Endothelial cell (in vitro differentiated cells): ENCODE measurements around the gene FSD1. TPM values are rescaled to one million over a fixed set of nuclear protein-coding genes. Genes with fewer than 3 reads are reported as not detected.

ENCODE experiments used
- DNase-seq: peaks from one replicate; pipeline ENCODE4 v3.0.0; 2021; ENCODE audit warnings: low spot score
- H3K27ac Mint-ChIP-seq: one replicate; pipeline ENCODE4 v1.8.0; 2021; ENCODE audit warnings: mixed read lengths, inconsistent platforms; ENCODE audit not compliant: unreplicated experiment
- H3K27me3 Mint-ChIP-seq: one replicate; pipeline ENCODE4 v1.8.0; 2021; ENCODE audit warnings: mild to moderate bottlenecking, moderate library complexity, mixed read lengths, inconsistent platforms; ENCODE audit not compliant: unreplicated experiment
- H3K36me3 Mint-ChIP-seq: one replicate; pipeline ENCODE4 v1.8.0; 2021; ENCODE audit warnings: mild to moderate bottlenecking, low read depth, mixed read lengths, inconsistent platforms; ENCODE audit not compliant: unreplicated experiment
- H3K4me1 Mint-ChIP-seq: one replicate; pipeline ENCODE4 v1.8.0; 2021; ENCODE audit warnings: mild to moderate bottlenecking, mixed read lengths, inconsistent platforms; ENCODE audit not compliant: unreplicated experiment
- H3K4me3 Mint-ChIP-seq: one replicate; pipeline ENCODE4 v1.8.0; 2021; ENCODE audit warnings: mild to moderate bottlenecking, mixed read lengths, inconsistent platforms; ENCODE audit not compliant: unreplicated experiment
- H3K9me3 Mint-ChIP-seq: one replicate; pipeline ENCODE4 v1.8.0; 2021; ENCODE audit warnings: mixed read lengths, inconsistent platforms; ENCODE audit not compliant: unreplicated experiment
- total RNA-seq: library from RNA; stranded (reverse); fragmentation: NEBNext Ultra II Directional; extraction: Animal tissue kit (Norgen Biotek cat#: 25700); gene quantifications from one replicate; pipeline ENCODE4 v1.2.1, GENCODE V29; 2021; ENCODE audit not compliant: unreplicated experiment
- TF ChIP-seq, protein P1 (sequence below): fragments of 200-600 bp; sonication (generic); IDR thresholded peaks from one replicate; pipeline ENCODE4 v1.5.0; 2021; ENCODE audit warnings: antibody characterized with exemption; ENCODE audit not compliant: unreplicated experiment

The FSD1 gene
- total RNA-seq, 1 donor from 2014 or later, result 19.0 TPM

GRCh38 chr19:4264812-4265211, 39.6 kb upstream of the FSD1 start:
- DNase-seq, result no peak
- peaks cover 15% of the 10 kb centered on the region for H3K36me3 Mint-ChIP-seq
- no peak overlapping the region for H3K4me3 Mint-ChIP-seq
- TF ChIP-seq, protein P1, sequence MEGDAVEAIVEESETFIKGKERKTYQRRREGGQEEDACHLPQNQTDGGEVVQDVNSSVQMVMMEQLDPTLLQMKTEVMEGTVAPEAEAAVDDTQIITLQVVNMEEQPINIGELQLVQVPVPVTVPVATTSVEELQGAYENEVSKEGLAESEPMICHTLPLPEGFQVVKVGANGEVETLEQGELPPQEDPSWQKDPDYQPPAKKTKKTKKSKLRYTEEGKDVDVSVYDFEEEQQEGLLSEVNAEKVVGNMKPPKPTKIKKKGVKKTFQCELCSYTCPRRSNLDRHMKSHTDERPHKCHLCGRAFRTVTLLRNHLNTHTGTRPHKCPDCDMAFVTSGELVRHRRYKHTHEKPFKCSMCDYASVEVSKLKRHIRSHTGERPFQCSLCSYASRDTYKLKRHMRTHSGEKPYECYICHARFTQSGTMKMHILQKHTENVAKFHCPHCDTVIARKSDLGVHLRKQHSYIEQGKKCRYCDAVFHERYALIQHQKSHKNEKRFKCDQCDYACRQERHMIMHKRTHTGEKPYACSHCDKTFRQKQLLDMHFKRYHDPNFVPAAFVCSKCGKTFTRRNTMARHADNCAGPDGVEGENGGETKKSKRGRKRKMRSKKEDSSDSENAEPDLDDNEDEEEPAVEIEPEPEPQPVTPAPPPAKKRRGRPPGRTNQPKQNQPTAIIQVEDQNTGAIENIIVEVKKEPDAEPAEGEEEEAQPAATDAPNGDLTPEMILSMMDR, result no peak
- no peak overlapping the region for H3K27ac Mint-ChIP-seq
- no peaks in the 10 kb centered on the region for H3K9me3 Mint-ChIP-seq
- peaks cover 4% of the 10 kb centered on the region for H3K4me1 Mint-ChIP-seq
- H3K27me3 Mint-ChIP-seq, result peaks cover 2% of the 10 kb centered on the region

- Mint-ChIP-seq H3K36me3 (peaks cover 10% of the 10 kb centered on the region), H3K9me3 (no peaks in the 10 kb centered on the region), H3K27ac (no peak overlapping the region), H3K27me3 (no peaks in the 10 kb centered on the region), H3K4me1 (peaks cover 4% of the 10 kb centered on the region), H3K4me3 (peak overlapping the region; percentile 34)
- DNase-seq, result no peak
- TF ChIP-seq, protein P1, result no peak
Observed at GRCh38 chr19:4266253-4267000, 38.0 kb upstream of the FSD1 start.

DNA sequence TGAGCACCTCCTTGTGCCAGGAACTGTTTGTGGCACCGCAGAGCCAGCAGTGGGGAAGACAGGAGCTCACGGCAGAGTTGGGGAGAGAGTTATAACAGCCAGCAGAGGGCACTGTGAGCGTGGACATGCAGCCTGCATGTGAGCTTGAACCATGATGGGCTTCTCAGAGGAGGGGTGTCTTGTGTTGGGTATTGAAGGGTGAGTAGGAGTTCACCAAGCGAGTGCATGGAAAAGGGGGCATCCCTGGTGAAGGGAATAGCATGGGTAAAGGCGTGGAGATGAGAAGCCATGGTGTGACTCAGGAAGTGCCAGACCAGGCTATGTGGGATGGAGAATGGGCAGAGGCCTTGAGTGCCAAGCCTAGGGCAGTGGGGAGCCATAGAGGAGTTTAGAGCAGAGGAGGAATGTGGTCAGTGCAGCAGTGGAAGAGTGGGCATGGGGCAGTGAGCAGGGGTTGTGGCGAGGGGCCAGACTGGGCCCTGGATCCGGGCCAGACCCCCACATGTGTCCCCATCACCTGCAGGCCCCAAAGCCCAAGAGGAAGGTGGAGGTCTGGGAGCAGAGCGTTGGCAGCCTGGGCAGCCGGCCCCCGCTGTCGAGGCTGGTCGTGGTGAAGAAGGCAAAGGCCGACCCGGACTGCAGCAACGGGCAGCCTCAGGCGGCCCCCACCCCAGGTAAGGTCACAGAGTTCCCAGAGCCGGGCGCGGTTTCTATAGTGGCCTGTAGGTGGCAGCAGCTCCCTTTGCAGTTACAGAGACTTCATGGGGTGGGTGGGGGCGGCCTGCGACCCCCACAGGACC, 37.1 kb upstream of the FSD1 start:
- Mint-ChIP-seq H3K27ac (peak overlapping the region; percentile 58), H3K4me3 (peak overlapping the region; percentile 26), H3K9me3 (no peaks in the 10 kb centered on the region), H3K36me3 (peaks cover 10% of the 10 kb centered on the region), H3K27me3 (no peaks in the 10 kb centered on the region), H3K4me1 (peaks cover 4% of the 10 kb centered on the region)
- TF ChIP-seq, protein P1, result peak; percentile 83
- peak; percentile 64 for DNase-seq

GRCh38 chr19:4267901-4268815, 36.2 kb upstream of the FSD1 start:
- TF ChIP-seq, protein P1, result peak; percentile 45
- no peak overlapping the region for H3K4me3 Mint-ChIP-seq
- no peaks in the 10 kb centered on the region for H3K27me3 Mint-ChIP-seq
- H3K27ac Mint-ChIP-seq, result no peak overlapping the region
- no peaks in the 10 kb centered on the region for H3K9me3 Mint-ChIP-seq
- DNase-seq, result no peak
- H3K4me1 Mint-ChIP-seq, result peaks cover 4% of the 10 kb centered on the region
- peaks cover 10% of the 10 kb centered on the region for H3K36me3 Mint-ChIP-seq
